Measurements from ENCODE around the gene APOB. TPM values are rescaled to one million over a fixed set of nuclear protein-coding genes. Genes with fewer than 3 reads are reported as not detected.
A peak's percentile ranks its signal among the peaks of the same experiment; 100 is the strongest.

Gene APOB
- total and polyA plus RNA-seq, 2 of the 13 experiments (the other 11 are each of a cell fraction or from before 2014, with no cell fraction given), result 1,569 to 2,515 TPM

DNA sequence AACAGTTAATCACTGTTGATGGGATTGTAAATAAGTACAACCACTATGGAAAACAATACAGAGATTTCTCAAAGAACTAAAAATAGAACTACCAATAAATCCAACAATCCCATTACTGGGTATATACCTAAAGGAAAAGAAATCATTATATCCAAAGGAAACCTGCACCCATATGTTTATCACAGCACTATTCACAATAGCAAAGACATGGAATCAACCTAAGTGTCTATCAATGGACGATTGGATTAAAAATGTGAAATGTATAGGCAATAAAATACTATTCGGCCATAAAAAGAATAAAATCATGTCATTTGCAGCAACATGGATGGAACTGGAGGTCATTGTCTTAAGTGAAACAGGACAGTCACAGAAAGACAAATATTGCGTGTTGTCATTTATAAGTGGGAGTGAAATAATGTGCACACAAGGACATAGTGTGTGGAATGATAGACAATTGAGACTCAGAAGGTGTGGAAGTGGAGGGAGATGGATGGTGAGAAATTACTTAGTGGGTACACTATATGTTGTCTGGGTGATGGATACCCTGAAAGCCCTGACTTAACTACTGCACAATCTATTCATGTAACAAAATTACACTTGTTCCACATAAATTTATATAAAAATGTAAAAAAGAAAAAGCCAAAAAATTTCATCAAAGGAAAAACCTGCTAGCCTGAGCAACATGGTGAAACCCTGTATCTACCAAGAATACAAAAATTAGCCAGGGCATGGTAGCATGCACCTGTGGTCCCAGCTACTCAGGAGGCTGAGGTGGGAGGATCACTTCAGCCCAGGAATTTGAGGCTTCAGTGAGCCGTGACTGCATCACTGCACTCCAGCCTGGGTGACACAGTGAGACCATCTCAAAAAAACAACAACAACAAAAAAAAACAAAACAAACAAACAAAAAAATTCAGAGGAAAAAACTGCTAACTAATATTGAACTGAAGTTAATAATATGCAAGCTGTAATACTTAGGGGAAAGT is 12.6 kb downstream of the APOB start (continued):
- TF ChIP-seq POLR2G (IDR thresholded peaks at IDR 0.05; ENCODE audit: low read depth, low read length) (peak; percentile 71), SAP130 (CRISPR knock-in tag; IDR thresholded peaks at IDR 0.05; ENCODE audit: low read depth) (0 out of 2 replicates have a peak, but pooled peaks have one; percentile 1), ZNF780A (CRISPR knock-in tag; IDR thresholded peaks at IDR 0.05) (peak; percentile 2; the same call in 1 of the 2 replicates), HHEX (CRISPR knock-in tag; IDR thresholded peaks at IDR 0.05) (no peak), MBD4 (IDR thresholded peaks at IDR 0.05; ENCODE audit: borderline replicate concordance, low read length) (no peak), GABPB1 (CRISPR knock-in tag; IDR thresholded peaks at IDR 0.05) (no peak), YEATS2 (CRISPR knock-in tag; IDR thresholded peaks at IDR 0.05; ENCODE audit: borderline replicate concordance) (no peak), ZNF615 (CRISPR knock-in tag; IDR thresholded peaks at IDR 0.05; ENCODE audit: borderline replicate concordance) (no peak), AGO2 (optimal IDR thresholded peaks at IDR 0.05; ENCODE audit: low read depth, low read length) (peak; percentile 42), TRIM24 (CRISPR knock-in tag; IDR thresholded peaks at IDR 0.05) (no peak), ZNF652 (CRISPR knock-in tag; IDR thresholded peaks at IDR 0.05; ENCODE audit: borderline replicate concordance, low read depth) (peak; percentile 9; the same call in 1 of the 2 replicates), ZNF75D (CRISPR knock-in tag; IDR thresholded peaks at IDR 0.05; ENCODE audit: borderline replicate concordance) (no peak), SATB2 (CRISPR knock-in tag; IDR thresholded peaks at IDR 0.05) (0 out of 2 replicates have a peak, but pooled peaks have one; percentile 42), BCL6 (CRISPR knock-in tag; IDR thresholded peaks at IDR 0.05) (no peak), ZNF430 (CRISPR knock-in tag; IDR thresholded peaks at IDR 0.05) (no peak), TARDBP (CRISPR knock-in tag; IDR thresholded peaks at IDR 0.05) (0 out of 2 replicates have a peak, but pooled peaks have one; percentile 46), ZSCAN12 (CRISPR knock-in tag; IDR thresholded peaks at IDR 0.05) (no peak), ZNF749 (CRISPR knock-in tag; IDR thresholded peaks at IDR 0.05; ENCODE audit: borderline replicate concordance) (0 out of 2 replicates have a peak, but pooled peaks have one; percentile 50), SMAD9 (CRISPR knock-in tag; IDR thresholded peaks at IDR 0.05) (no peak), ZNF737 (CRISPR knock-in tag; IDR thresholded peaks at IDR 0.05; ENCODE audit: borderline replicate concordance) (no peak), AGO1 (IDR thresholded peaks at IDR 0.05; ENCODE audit: low read depth, low read length, poor library complexity, severe bottlenecking) (no peak), ZNF841 (CRISPR knock-in tag; IDR thresholded peaks at IDR 0.05; ENCODE audit: borderline replicate concordance) (0 out of 2 replicates have a peak, but pooled peaks have one; percentile 45)
- TF ChIP-seq, protein P1, sequence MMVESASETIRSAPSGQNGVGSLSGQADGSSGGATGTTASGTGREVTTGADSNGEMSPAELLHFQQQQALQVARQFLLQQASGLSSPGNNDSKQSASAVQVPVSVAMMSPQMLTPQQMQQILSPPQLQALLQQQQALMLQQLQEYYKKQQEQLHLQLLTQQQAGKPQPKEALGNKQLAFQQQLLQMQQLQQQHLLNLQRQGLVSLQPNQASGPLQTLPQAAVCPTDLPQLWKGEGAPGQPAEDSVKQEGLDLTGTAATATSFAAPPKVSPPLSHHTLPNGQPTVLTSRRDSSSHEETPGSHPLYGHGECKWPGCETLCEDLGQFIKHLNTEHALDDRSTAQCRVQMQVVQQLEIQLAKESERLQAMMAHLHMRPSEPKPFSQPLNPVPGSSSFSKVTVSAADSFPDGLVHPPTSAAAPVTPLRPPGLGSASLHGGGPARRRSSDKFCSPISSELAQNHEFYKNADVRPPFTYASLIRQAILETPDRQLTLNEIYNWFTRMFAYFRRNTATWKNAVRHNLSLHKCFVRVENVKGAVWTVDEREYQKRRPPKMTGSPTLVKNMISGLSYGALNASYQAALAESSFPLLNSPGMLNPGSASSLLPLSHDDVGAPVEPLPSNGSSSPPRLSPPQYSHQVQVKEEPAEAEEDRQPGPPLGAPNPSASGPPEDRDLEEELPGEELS (CRISPR knock-in tag; IDR thresholded peaks at IDR 0.05), result peak; percentile 35; the same call in 1 of the 2 replicates
- TF ChIP-seq, protein P2, sequence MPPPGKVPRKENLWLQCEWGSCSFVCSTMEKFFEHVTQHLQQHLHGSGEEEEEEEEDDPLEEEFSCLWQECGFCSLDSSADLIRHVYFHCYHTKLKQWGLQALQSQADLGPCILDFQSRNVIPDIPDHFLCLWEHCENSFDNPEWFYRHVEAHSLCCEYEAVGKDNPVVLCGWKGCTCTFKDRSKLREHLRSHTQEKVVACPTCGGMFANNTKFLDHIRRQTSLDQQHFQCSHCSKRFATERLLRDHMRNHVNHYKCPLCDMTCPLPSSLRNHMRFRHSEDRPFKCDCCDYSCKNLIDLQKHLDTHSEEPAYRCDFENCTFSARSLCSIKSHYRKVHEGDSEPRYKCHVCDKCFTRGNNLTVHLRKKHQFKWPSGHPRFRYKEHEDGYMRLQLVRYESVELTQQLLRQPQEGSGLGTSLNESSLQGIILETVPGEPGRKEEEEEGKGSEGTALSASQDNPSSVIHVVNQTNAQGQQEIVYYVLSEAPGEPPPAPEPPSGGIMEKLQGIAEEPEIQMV (CRISPR knock-in tag; IDR thresholded peaks at IDR 0.05; ENCODE audit: low read depth), result no peak
- TF ChIP-seq, protein P3, sequence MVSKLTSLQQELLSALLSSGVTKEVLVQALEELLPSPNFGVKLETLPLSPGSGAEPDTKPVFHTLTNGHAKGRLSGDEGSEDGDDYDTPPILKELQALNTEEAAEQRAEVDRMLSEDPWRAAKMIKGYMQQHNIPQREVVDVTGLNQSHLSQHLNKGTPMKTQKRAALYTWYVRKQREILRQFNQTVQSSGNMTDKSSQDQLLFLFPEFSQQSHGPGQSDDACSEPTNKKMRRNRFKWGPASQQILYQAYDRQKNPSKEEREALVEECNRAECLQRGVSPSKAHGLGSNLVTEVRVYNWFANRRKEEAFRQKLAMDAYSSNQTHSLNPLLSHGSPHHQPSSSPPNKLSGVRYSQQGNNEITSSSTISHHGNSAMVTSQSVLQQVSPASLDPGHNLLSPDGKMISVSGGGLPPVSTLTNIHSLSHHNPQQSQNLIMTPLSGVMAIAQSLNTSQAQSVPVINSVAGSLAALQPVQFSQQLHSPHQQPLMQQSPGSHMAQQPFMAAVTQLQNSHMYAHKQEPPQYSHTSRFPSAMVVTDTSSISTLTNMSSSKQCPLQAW (CRISPR knock-in tag; IDR thresholded peaks at IDR 0.05), result no peak

Data from HepG2 (cell line).